Hepatocyte (in vitro differentiated cells): Measurements from ENCODE around the gene TMEM63A. TPM values are rescaled to one million over a fixed set of nuclear protein-coding genes. Genes with fewer than 3 reads are reported as not detected.

Source experiments
- DNase-seq: peaks from one replicate; pipeline ENCODE4 v3.0.0-alpha.2; 2016; ENCODE audit warnings: low spot score
- H2AFZ ChIP-seq: fragments of 200-600 bp; sonication (generic); 2 replicates; pipeline ENCODE4 v1.6.0; 2016; ENCODE audit warnings: antibody characterized with exemption, mild to moderate bottlenecking
- H3K27ac ChIP-seq: fragments of 200-600 bp; sonication (generic); 2 replicates; pipeline ENCODE4 v1.5.1; 2016; ENCODE audit warnings: mild to moderate bottlenecking
- H3K27me3 ChIP-seq: fragments of 200-600 bp; sonication (generic); 2 replicates; pipeline ENCODE4 v1.6.1; 2016
- H3K36me3 ChIP-seq: fragments of 200-600 bp; sonication (generic); replicated peaks from 2 replicates; pipeline ENCODE4 v1.5.1; 2016; ENCODE audit warnings: low read depth; ENCODE audit not compliant: insufficient read depth
- H3K4me1 ChIP-seq: fragments of 200-600 bp; sonication (generic); 2 replicates; pipeline ENCODE4 v1.5.1; 2016; ENCODE audit warnings: mild to moderate bottlenecking, moderate library complexity; ENCODE audit not compliant: insufficient read depth
- H3K4me2 ChIP-seq: fragments of 200-600 bp; sonication (generic); 2 replicates; pipeline ENCODE4 v1.6.0; 2016
- H3K4me3 ChIP-seq: fragments of 200-600 bp; sonication (generic); 2 replicates; pipeline ENCODE4 v1.5.1; 2016; ENCODE audit warnings: mild to moderate bottlenecking
- H3K79me2 ChIP-seq: fragments of 200-600 bp; sonication (generic); 2 replicates; pipeline ENCODE4 v1.6.0; 2017; ENCODE audit warnings: mild to moderate bottlenecking
- H3K9me2 ChIP-seq: fragments of 200-600 bp; sonication (generic); replicated peaks from 2 replicates; pipeline ENCODE4 v1.6.0; 2017; ENCODE audit warnings: mild to moderate bottlenecking; ENCODE audit not compliant: insufficient read depth
- H3K9me3 ChIP-seq: fragments of 200-600 bp; sonication (generic); 2 replicates; pipeline ENCODE4 v1.5.1; 2016; ENCODE audit warnings: low read depth, mild to moderate bottlenecking
- H4K20me1 ChIP-seq: fragments of 200-600 bp; sonication (generic); 2 replicates; pipeline ENCODE4 v1.6.0; 2016; ENCODE audit warnings: mild to moderate bottlenecking; ENCODE audit not compliant: insufficient read depth, poor library complexity, severe bottlenecking
- EZH2 ChIP-seq: fragments of 200-600 bp; sonication (generic); IDR thresholded peaks from 2 replicates; pipeline ENCODE4 v1.6.1; 2016; ENCODE audit warnings: antibody characterized with exemption, mild to moderate bottlenecking, borderline replicate concordance
- EZH2phosphoT487 ChIP-seq: fragments of 200-600 bp; sonication (generic); IDR thresholded peaks from one replicate; pipeline ENCODE4 v1.6.1; 2018; ENCODE audit warnings: antibody characterized with exemption, mild to moderate bottlenecking, low read depth, moderate library complexity; ENCODE audit not compliant: unreplicated experiment, severe bottlenecking
- WGBS: methylation state at CpG from one replicate; pipeline ENCODE4 v1.1.6; 2016; ENCODE audit warnings: low lambda C conversion rate; ENCODE audit errors: missing lambda C conversion rate; 5-methylcytosine and 5-hydroxymethylcytosine counted together
- polyA plus RNA-seq: library from polyadenylated mRNA; unstranded; fragments of >200 nt; fragmentation: Nextera tagmentation; extraction: Ambion mirVana; gene quantifications from 2 replicates; pipeline ENCODE4 v1.2.1, GENCODE V29; 2016
- total RNA-seq: library from RNA; depleted of rRNA; stranded (reverse); fragments of >200 nt; gene quantifications from 2 replicates; pipeline ENCODE4 v1.2.3, GENCODE V29; 2014
- TF ChIP-seq, protein P1 (sequence below): fragments of 200-600 bp; sonication (generic); IDR thresholded peaks from 2 replicates; pipeline ENCODE4 v1.5.1; 2016; ENCODE audit warnings: antibody characterized with exemption, mild to moderate bottlenecking; ENCODE audit not compliant: poor library complexity

Gene TMEM63A
- total and polyA plus RNA-seq, 2 experiments from 2014 or later: 38.8 to 47.5 TPM

DNA sequence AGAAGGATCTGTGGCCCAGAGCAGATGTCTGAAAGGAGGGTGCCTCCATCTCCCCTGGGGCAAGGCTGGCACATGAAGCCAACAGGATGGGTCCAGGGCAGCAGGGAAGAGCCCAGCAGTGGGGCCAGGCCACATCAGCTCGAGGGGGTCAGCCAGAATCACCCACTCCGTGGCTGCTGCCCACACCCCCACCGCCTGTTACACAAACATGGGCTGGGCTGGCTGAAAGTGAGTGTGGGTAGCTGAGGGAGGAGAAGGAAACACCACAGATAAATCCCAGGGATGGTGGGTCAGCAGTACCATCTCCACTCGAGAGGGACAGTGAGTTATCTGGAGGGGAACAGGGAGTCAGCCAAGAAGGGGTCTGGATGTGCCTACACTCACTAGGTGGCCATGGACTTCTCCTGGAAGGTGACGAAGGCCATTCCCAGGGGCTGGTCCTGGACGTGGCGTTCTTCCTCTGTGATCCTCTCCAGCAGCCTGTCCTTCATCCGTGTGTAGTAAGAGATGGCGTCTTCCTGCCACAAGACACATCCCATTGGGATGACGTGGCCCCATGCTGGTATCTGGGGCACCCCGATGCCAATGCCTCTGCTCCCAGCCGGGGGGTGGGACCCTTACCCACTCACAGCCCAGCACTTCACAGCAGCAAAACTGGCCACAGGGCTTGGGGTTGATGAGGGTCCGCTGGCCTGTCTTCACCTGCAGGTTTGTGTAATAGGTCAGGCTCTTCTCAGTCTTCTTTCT is 20.2 kb downstream of the TMEM63A start:
- no peaks in the 10 kb centered on the region for H4K20me1 ChIP-seq
- H3K4me3 ChIP-seq: no peak overlapping the region
- no peaks in the 10 kb centered on the region for H3K9me2 ChIP-seq
- WGBS: 96% methylated on average over 12 of the region's 13 CpGs
- no peaks in the 10 kb centered on the region for H3K27me3 ChIP-seq
- H3K4me1 ChIP-seq: peaks cover 15% of the 10 kb centered on the region
- H3K4me2 ChIP-seq: no peak overlapping the region
- no peaks in the 10 kb centered on the region for H3K36me3 ChIP-seq
- no peak for DNase-seq
- H3K79me2 ChIP-seq: no peaks in the 10 kb centered on the region
- H2AFZ ChIP-seq: no peak overlapping the region
- H3K9me3 ChIP-seq: no peaks in the 10 kb centered on the region
- H3K27ac ChIP-seq: no peak overlapping the region
- no peak for TF ChIP-seq EZH2phosphoT487
- no peak for TF ChIP-seq EZH2
- TF ChIP-seq, protein P1, sequence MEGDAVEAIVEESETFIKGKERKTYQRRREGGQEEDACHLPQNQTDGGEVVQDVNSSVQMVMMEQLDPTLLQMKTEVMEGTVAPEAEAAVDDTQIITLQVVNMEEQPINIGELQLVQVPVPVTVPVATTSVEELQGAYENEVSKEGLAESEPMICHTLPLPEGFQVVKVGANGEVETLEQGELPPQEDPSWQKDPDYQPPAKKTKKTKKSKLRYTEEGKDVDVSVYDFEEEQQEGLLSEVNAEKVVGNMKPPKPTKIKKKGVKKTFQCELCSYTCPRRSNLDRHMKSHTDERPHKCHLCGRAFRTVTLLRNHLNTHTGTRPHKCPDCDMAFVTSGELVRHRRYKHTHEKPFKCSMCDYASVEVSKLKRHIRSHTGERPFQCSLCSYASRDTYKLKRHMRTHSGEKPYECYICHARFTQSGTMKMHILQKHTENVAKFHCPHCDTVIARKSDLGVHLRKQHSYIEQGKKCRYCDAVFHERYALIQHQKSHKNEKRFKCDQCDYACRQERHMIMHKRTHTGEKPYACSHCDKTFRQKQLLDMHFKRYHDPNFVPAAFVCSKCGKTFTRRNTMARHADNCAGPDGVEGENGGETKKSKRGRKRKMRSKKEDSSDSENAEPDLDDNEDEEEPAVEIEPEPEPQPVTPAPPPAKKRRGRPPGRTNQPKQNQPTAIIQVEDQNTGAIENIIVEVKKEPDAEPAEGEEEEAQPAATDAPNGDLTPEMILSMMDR: no peak

DNA sequence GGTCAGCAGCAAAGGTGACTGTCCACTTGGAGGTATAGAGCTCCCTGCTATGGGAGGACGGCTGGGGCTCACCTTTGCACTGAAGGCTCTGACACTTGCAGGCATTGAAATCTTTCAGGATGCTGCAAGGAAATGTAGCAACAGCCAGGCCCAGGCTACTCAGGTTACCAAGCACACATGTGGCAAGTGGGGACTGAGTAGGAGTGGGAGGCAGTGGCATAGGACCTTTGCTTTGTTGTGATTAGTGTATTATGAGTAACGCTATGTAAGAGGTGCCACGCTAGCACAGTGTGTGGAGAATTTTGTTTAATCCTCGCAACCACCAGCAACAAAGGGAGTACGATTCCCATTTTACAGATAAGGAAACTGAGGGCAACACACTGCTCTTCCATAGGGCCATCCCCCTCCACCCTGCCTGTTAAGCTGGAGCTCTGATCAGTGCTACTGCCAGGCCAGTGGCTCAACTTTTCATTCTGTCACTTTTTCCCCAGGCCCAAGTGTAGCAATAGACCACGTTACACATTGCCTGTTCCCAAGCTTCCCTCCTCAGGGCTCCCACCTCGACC is 21.2 kb downstream of the TMEM63A start:
- TF ChIP-seq EZH2 (no peak), EZH2phosphoT487 (no peak)
- TF ChIP-seq, protein P1: no peak
- no peak for DNase-seq
- 94% methylated on average over 7 of the region's 7 CpGs for WGBS
- no peak overlapping the region for H3K27ac ChIP-seq
- H4K20me1 ChIP-seq: no peaks in the 10 kb centered on the region
- no peaks in the 10 kb centered on the region for H3K79me2 ChIP-seq
- H3K9me2 ChIP-seq: no peaks in the 10 kb centered on the region
- H3K9me3 ChIP-seq: no peaks in the 10 kb centered on the region
- peaks cover 10% of the 10 kb centered on the region for H3K4me1 ChIP-seq
- no peaks in the 10 kb centered on the region for H3K36me3 ChIP-seq
- H3K27me3 ChIP-seq: no peaks in the 10 kb centered on the region
- H2AFZ ChIP-seq: no peak overlapping the region
- H3K4me3 ChIP-seq: no peak overlapping the region
- H3K4me2 ChIP-seq: no peak overlapping the region

DNA sequence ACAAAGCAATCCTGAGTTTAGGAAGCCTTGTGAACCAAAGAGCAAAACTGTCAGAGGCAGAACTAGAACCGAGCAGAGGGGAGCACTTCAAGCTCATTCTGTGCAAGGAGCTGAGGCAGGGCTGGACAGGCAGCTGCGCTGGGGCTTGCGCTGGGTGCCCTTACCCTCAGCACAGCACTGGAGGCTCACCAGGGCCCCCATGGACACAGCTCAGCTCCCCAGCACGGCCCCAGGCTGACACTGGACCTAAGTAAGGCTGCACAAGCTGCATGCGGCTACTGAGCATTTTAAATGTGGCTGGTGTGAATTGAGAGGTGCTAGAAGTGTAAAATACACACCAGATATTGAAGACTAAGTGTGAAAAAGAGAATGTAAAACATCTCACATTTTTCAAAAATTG is 22.1 kb downstream of the TMEM63A start:
- Histone ChIP-seq H4K20me1 (no peaks in the 10 kb centered on the region), H3K9me2 (no peaks in the 10 kb centered on the region), H3K36me3 (no peaks in the 10 kb centered on the region), H3K9me3 (no peaks in the 10 kb centered on the region), H3K27ac (no peak overlapping the region), H3K4me3 (no peak overlapping the region), H3K4me2 (no peak overlapping the region), H3K79me2 (no peaks in the 10 kb centered on the region), H3K27me3 (no peaks in the 10 kb centered on the region), H3K4me1 (peaks cover 6% of the 10 kb centered on the region), H2AFZ (no peak overlapping the region)
- TF ChIP-seq EZH2: no peak
- TF ChIP-seq, protein P1: no peak
- TF ChIP-seq EZH2phosphoT487: no peak
- DNase-seq: no peak
- 93% methylated on average over 5 of the region's 5 CpGs for WGBS

DNA sequence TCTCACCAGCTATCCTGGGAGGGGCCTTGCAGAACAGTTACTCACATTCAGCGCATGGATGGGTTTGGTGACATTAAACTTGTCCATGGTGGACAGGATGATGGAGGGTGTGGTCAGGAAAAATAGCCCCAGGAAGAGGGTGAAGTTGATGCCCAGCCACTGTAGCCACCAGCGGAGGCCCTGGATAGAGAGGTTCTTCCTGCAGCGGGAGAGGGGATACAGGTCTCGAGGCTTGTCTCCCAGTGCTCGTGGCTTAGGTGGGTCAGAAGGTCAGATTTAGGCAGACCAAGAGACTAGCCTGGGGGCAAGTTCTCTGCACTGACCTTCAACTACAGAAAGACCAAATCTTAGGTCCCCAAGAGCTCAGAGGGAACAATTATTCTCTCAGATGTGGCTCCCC is 23.0 kb downstream of the TMEM63A start:
- Histone ChIP-seq H4K20me1 (no peaks in the 10 kb centered on the region), H3K4me3 (no peak overlapping the region), H3K9me3 (no peaks in the 10 kb centered on the region), H3K79me2 (no peaks in the 10 kb centered on the region), H2AFZ (no peak overlapping the region), H3K9me2 (no peaks in the 10 kb centered on the region), H3K4me2 (no peak overlapping the region), H3K27me3 (no peaks in the 10 kb centered on the region), H3K36me3 (no peaks in the 10 kb centered on the region), H3K27ac (no peak overlapping the region), H3K4me1 (no peaks in the 10 kb centered on the region)
- DNase-seq: no peak
- 93% methylated on average over 5 of the region's 5 CpGs for WGBS
- no peak for TF ChIP-seq EZH2phosphoT487
- no peak for TF ChIP-seq EZH2
- TF ChIP-seq, protein P1: no peak
